ENCODE results near the gene LHX3. TPM values are rescaled to one million over a fixed set of nuclear protein-coding genes. Genes with fewer than 3 reads are reported as not detected.

LHX3 gene
- total RNA-seq, 5 donors from 2014 or later (not counting 1 experiment from before 2014, with no cell fraction given): 0.13 to 0.42 TPM; not detected in 3

GRCh38 chr9:136196404-136197083, 8.4 kb downstream of the LHX3 start:
- peak overlapping the region in 1 of 2 donors; percentile 76 for H3K27ac Mint-ChIP-seq
- peaks cover 0 to 5% (median 4%) of the 10 kb centered on the region in 3 donors for H3K4me1 Mint-ChIP-seq

GRCh38 chr9:136194540-136194939, 10.4 kb downstream of the LHX3 start:
- Mint-ChIP-seq H3K9me3 (no peaks in the 10 kb centered on the region), H3K36me3 (no peaks in the 10 kb centered on the region), H3K4me1 (peaks cover 0 to 5% (median 4%) of the 10 kb centered on the region in 3 donors), H3K27me3 (peaks cover 26 to 59% of the 10 kb centered on the region in 2 donors), H3K4me3 (no peak overlapping the region), H3K27ac (no peak overlapping the region)
- 5% methylated on average over 5 of the region's 5 CpGs for WGBS (ENCODE audit: insufficient coverage)
- DNase-seq (no peak), ATAC-seq (replicated peaks in 1 of 4) (no peak)
- POLR2A ChIA-PET: no interaction called here
- CTCF ChIA-PET: no interaction called here
- Histone ChIP-seq H3K27ac (ENCODE audit: low read length) (no peak overlapping the region), H3K36me3 (ENCODE audit: control insufficient read depth in 2 of 2, extremely low read depth in 1 of 2, insufficient read depth in 1 of 2, low read length in 1 of 2) (no peaks in the 10 kb centered on the region), H3K4me3 (ENCODE audit: control insufficient read depth in 1 of 2, extremely low read depth in 1 of 2, low read length in 1 of 2) (no peak overlapping the region), H3K27me3 (replicated peaks in 1 of 2; ENCODE audit: control insufficient read depth in 2 of 2, extremely low read depth in 1 of 2, insufficient read depth in 2 of 2, low read length in 1 of 2) (peaks cover 11 to 85% of the 10 kb centered on the region in 2 experiments), H3K9me3 (no peaks in the 10 kb centered on the region), H3K4me1 (ENCODE audit: control insufficient read depth in 1 of 2, extremely low read depth in 1 of 2, insufficient read depth in 2 of 2, low read length in 2 of 2) (no peaks in the 10 kb centered on the region)

More at GRCh38 chr9:136196404-136197083, 8.4 kb downstream of the LHX3 start:
- peaks cover 21 to 60% of the 10 kb centered on the region in 2 donors for H3K27me3 Mint-ChIP-seq
- no peaks in the 10 kb centered on the region for H3K9me3 ChIP-seq
- CTCF ChIA-PET: no interaction called here
- no peaks in the 10 kb centered on the region for H3K36me3 Mint-ChIP-seq
- no peak overlapping the region for H3K27ac ChIP-seq (ENCODE audit: low read length)
- no peaks in the 10 kb centered on the region for H3K4me1 ChIP-seq (ENCODE audit: control insufficient read depth in 1 of 2, extremely low read depth in 1 of 2, insufficient read depth in 2 of 2, low read length in 2 of 2)
- 0% methylated on average over 6 of the region's 16 CpGs for WGBS (ENCODE audit: insufficient coverage)
- no peak overlapping the region for H3K4me3 Mint-ChIP-seq
- DNase-seq: no peak
- POLR2A ChIA-PET: no interaction called here
- H3K27me3 ChIP-seq (replicated peaks in 1 of 2; ENCODE audit: control insufficient read depth in 2 of 2, extremely low read depth in 1 of 2, insufficient read depth in 2 of 2, low read length in 1 of 2): peaks cover 9 to 85% of the 10 kb centered on the region in 2 experiments
- no peaks in the 10 kb centered on the region for H3K36me3 ChIP-seq (ENCODE audit: control insufficient read depth in 2 of 2, extremely low read depth in 1 of 2, insufficient read depth in 1 of 2, low read length in 1 of 2)
- H3K4me3 ChIP-seq (ENCODE audit: control insufficient read depth in 1 of 2, extremely low read depth in 1 of 2, low read length in 1 of 2): no peak overlapping the region
- no peaks in the 10 kb centered on the region for H3K9me3 Mint-ChIP-seq
- no peak for ATAC-seq (replicated peaks in 1 of 4)

GRCh38 chr9:136193891-136194279, 11.0 kb downstream of the LHX3 start:
- peaks cover 0 to 5% (median 4%) of the 10 kb centered on the region in 3 donors for H3K4me1 Mint-ChIP-seq
- Histone ChIP-seq H3K9me3 (no peaks in the 10 kb centered on the region), H3K27me3 (replicated peaks in 1 of 2; ENCODE audit: control insufficient read depth in 2 of 2, extremely low read depth in 1 of 2, insufficient read depth in 2 of 2, low read length in 1 of 2) (peaks cover 11 to 87% of the 10 kb centered on the region in 2 experiments), H3K4me1 (ENCODE audit: control insufficient read depth in 1 of 2, extremely low read depth in 1 of 2, insufficient read depth in 2 of 2, low read length in 2 of 2) (no peaks in the 10 kb centered on the region), H3K36me3 (ENCODE audit: control insufficient read depth in 2 of 2, extremely low read depth in 1 of 2, insufficient read depth in 1 of 2, low read length in 1 of 2) (no peaks in the 10 kb centered on the region), H3K4me3 (ENCODE audit: control insufficient read depth in 1 of 2, extremely low read depth in 1 of 2, low read length in 1 of 2) (no peak overlapping the region), H3K27ac (ENCODE audit: low read length) (no peak overlapping the region)
- 8% methylated on average over 39 of the region's 45 CpGs for WGBS (ENCODE audit: insufficient coverage)
- no peaks in the 10 kb centered on the region for H3K36me3 Mint-ChIP-seq
- DNase-seq: no peak
- no peak overlapping the region for H3K27ac Mint-ChIP-seq
- peaks cover 26 to 56% of the 10 kb centered on the region in 2 donors for H3K27me3 Mint-ChIP-seq
- CTCF ChIA-PET: no interaction called here
- ATAC-seq (replicated peaks in 1 of 4): no peak
- POLR2A ChIA-PET: no interaction called here
- H3K9me3 Mint-ChIP-seq: no peaks in the 10 kb centered on the region
- H3K4me3 Mint-ChIP-seq: no peak overlapping the region

- Histone ChIP-seq H3K4me3 (ENCODE audit: control insufficient read depth in 1 of 2, extremely low read depth in 1 of 2, low read length in 1 of 2) (no peak overlapping the region), H3K36me3 (ENCODE audit: control insufficient read depth in 2 of 2, extremely low read depth in 1 of 2, insufficient read depth in 1 of 2, low read length in 1 of 2) (no peaks in the 10 kb centered on the region), H3K27ac (ENCODE audit: low read length) (no peak overlapping the region), H3K9me3 (no peaks in the 10 kb centered on the region), H3K27me3 (replicated peaks in 1 of 2; ENCODE audit: control insufficient read depth in 2 of 2, extremely low read depth in 1 of 2, insufficient read depth in 2 of 2, low read length in 1 of 2) (peaks cover 11 to 89% of the 10 kb centered on the region in 2 experiments), H3K4me1 (ENCODE audit: control insufficient read depth in 1 of 2, extremely low read depth in 1 of 2, insufficient read depth in 2 of 2, low read length in 2 of 2) (no peaks in the 10 kb centered on the region)
- 9% methylated on average over 87 of the region's 96 CpGs for WGBS (ENCODE audit: insufficient coverage)
- Mint-ChIP-seq H3K4me3 (no peak overlapping the region), H3K4me1 (peaks cover 0 to 5% (median 4%) of the 10 kb centered on the region in 3 donors), H3K9me3 (no peaks in the 10 kb centered on the region), H3K36me3 (no peaks in the 10 kb centered on the region), H3K27me3 (peaks cover 26 to 53% of the 10 kb centered on the region in 2 donors), H3K27ac (no peak overlapping the region)
- DNase-seq (no peak), ATAC-seq (replicated peaks in 1 of 4) (no peak)
- POLR2A ChIA-PET: no interaction called here
- CTCF ChIA-PET: interaction anchor here in 1 of 2 donors (0.6 kb wide), 1 partner anchor 14 kb away, joined by 6 read pairs; no protein-coding TSS in a partner anchor
Measured at GRCh38 chr9:136193127-136193890, 11.6 kb downstream of the LHX3 start.

- Mint-ChIP-seq H3K4me3 (no peak overlapping the region), H3K27ac (no peak overlapping the region), H3K27me3 (peaks cover 26 to 52% of the 10 kb centered on the region in 2 donors), H3K4me1 (peaks cover 0 to 5% (median 4%) of the 10 kb centered on the region in 3 donors), H3K9me3 (no peaks in the 10 kb centered on the region), H3K36me3 (no peaks in the 10 kb centered on the region)
- no peak for ATAC-seq (replicated peaks in 1 of 4)
- H3K4me1 ChIP-seq (ENCODE audit: control insufficient read depth in 1 of 2, extremely low read depth in 1 of 2, insufficient read depth in 2 of 2, low read length in 2 of 2): no peaks in the 10 kb centered on the region
- peaks cover 6 to 89% of the 10 kb centered on the region in 2 experiments for H3K27me3 ChIP-seq (replicated peaks in 1 of 2; ENCODE audit: control insufficient read depth in 2 of 2, extremely low read depth in 1 of 2, insufficient read depth in 2 of 2, low read length in 1 of 2)
- no peak overlapping the region for H3K4me3 ChIP-seq (ENCODE audit: control insufficient read depth in 1 of 2, extremely low read depth in 1 of 2, low read length in 1 of 2)
- CTCF ChIA-PET: no interaction called here
- H3K27ac ChIP-seq (ENCODE audit: low read length): no peak overlapping the region
- POLR2A ChIA-PET: no interaction called here
- no peaks in the 10 kb centered on the region for H3K9me3 ChIP-seq
- WGBS (ENCODE audit: insufficient coverage): 4% methylated on average over 43 of the region's 51 CpGs
- no peak for DNase-seq
- no peaks in the 10 kb centered on the region for H3K36me3 ChIP-seq (ENCODE audit: control insufficient read depth in 2 of 2, extremely low read depth in 1 of 2, insufficient read depth in 1 of 2, low read length in 1 of 2)
Measured at GRCh38 chr9:136192289-136193126, 12.4 kb downstream of the LHX3 start.

GRCh38 chr9:136191960-136192286, 13.0 kb downstream of the LHX3 start:
- WGBS (ENCODE audit: insufficient coverage): 7% methylated on average over 6 of the region's 9 CpGs
- no peaks in the 10 kb centered on the region for H3K9me3 Mint-ChIP-seq
- H3K27ac Mint-ChIP-seq: no peak overlapping the region

More at GRCh38 chr9:136191960-136192286, 13.0 kb downstream of the LHX3 start:
- H3K4me1 ChIP-seq (ENCODE audit: control insufficient read depth in 1 of 2, extremely low read depth in 1 of 2, insufficient read depth in 2 of 2, low read length in 2 of 2): no peaks in the 10 kb centered on the region
- H3K27me3 ChIP-seq (replicated peaks in 1 of 2; ENCODE audit: control insufficient read depth in 2 of 2, extremely low read depth in 1 of 2, insufficient read depth in 2 of 2, low read length in 1 of 2): peaks cover 6 to 89% of the 10 kb centered on the region in 2 experiments
- ATAC-seq (replicated peaks in 1 of 4): no peak
- no peaks in the 10 kb centered on the region for H3K9me3 ChIP-seq
- POLR2A ChIA-PET: no interaction called here
- CTCF ChIA-PET: no interaction called here
- H3K36me3 ChIP-seq (ENCODE audit: control insufficient read depth in 2 of 2, extremely low read depth in 1 of 2, insufficient read depth in 1 of 2, low read length in 1 of 2): no peaks in the 10 kb centered on the region
- H3K27ac ChIP-seq (ENCODE audit: low read length): no peak overlapping the region
- Mint-ChIP-seq H3K4me1 (peaks cover 0 to 5% (median 4%) of the 10 kb centered on the region in 3 donors), H3K27me3 (peaks cover 29 to 56% of the 10 kb centered on the region in 2 donors), H3K36me3 (no peaks in the 10 kb centered on the region), H3K4me3 (no peak overlapping the region)
- no peak for DNase-seq
- H3K4me3 ChIP-seq (ENCODE audit: control insufficient read depth in 1 of 2, extremely low read depth in 1 of 2, low read length in 1 of 2): no peak overlapping the region

All from T-cell (primary cell).